ENCODE data around the gene PTPRU. TPM values are rescaled to one million over a fixed set of nuclear protein-coding genes. Genes with fewer than 3 reads are reported as not detected.
A peak's percentile ranks its signal among the peaks of the same experiment; 100 is the strongest.

PTPRU gene
- total RNA-seq, 1 donor from 2014 or later, result 32.7 TPM

- H3K9me3 ChIP-seq, result no peaks in the 10 kb centered on the region
- TF ChIP-seq CTCF (IDR thresholded peaks at IDR 0.05), result no peak
- no peak for DNase-seq (ENCODE audit: low spot score in 2 of 2)
- H3K27me3 ChIP-seq, result no peaks in the 10 kb centered on the region
- no peaks in the 10 kb centered on the region for H3K4me1 ChIP-seq
- peaks cover 0 to 13% of the 10 kb centered on the region in 2 donors for H3K36me3 ChIP-seq
- intact Hi-C loops (cut with DNase I), result no loop called here
- no peak overlapping the region for H3K27ac ChIP-seq
- H3K4me3 ChIP-seq, result no peak overlapping the region
These were observed 13.6 kb upstream of the PTPRU start for GRCh38 chr1:29222686-29223085.

- Histone ChIP-seq H3K27ac (no peak overlapping the region), H3K36me3 (peaks cover 0 to 13% of the 10 kb centered on the region in 2 donors), H3K4me3 (no peak overlapping the region), H3K27me3 (no peaks in the 10 kb centered on the region), H3K9me3 (no peaks in the 10 kb centered on the region), H3K4me1 (no peaks in the 10 kb centered on the region)
- no peak for DNase-seq (ENCODE audit: low spot score in 2 of 2)
- intact Hi-C loops (cut with DNase I), result no loop called here
- TF ChIP-seq CTCF (IDR thresholded peaks at IDR 0.05), result no peak
These were observed 12.8 kb upstream of the PTPRU start for GRCh38 chr1:29223521-29223920.

GRCh38 chr1:29224356-29224837 lies 11.9 kb upstream of the PTPRU start:
- no peak for DNase-seq (ENCODE audit: low spot score in 2 of 2)
- H3K27me3 ChIP-seq, result no peaks in the 10 kb centered on the region
- no peaks in the 10 kb centered on the region for H3K9me3 ChIP-seq
- H3K4me3 ChIP-seq, result no peak overlapping the region
- intact Hi-C loops (cut with DNase I), result no loop called here
- no peak for TF ChIP-seq CTCF (IDR thresholded peaks at IDR 0.05)
- peaks cover 0 to 13% of the 10 kb centered on the region in 2 donors for H3K36me3 ChIP-seq
- no peaks in the 10 kb centered on the region for H3K4me1 ChIP-seq
- no peak overlapping the region for H3K27ac ChIP-seq

- Histone ChIP-seq H3K4me3 (no peak overlapping the region), H3K9me3 (no peaks in the 10 kb centered on the region), H3K36me3 (peaks cover 0 to 7% of the 10 kb centered on the region in 2 donors), H3K27ac (no peak overlapping the region), H3K4me1 (peaks cover 0 to 6% of the 10 kb centered on the region in 2 donors), H3K27me3 (no peaks in the 10 kb centered on the region)
- intact Hi-C loops (cut with DNase I), result no loop called here
- TF ChIP-seq CTCF (IDR thresholded peaks at IDR 0.05), result no peak
- DNase-seq (ENCODE audit: low spot score in 2 of 2), result no peak
These were observed 11.0 kb upstream of the PTPRU start for GRCh38 chr1:29225361-29225760.

GRCh38 chr1:29227511-29227910 lies 8.8 kb upstream of the PTPRU start:
- intact Hi-C loops (cut with DNase I), result no loop called here
- no peak for DNase-seq (ENCODE audit: low spot score in 2 of 2)
- Histone ChIP-seq H3K4me3 (no peak overlapping the region), H3K4me1 (peaks cover 0 to 10% of the 10 kb centered on the region in 2 donors), H3K27me3 (no peaks in the 10 kb centered on the region), H3K36me3 (peaks cover 0 to 4% of the 10 kb centered on the region in 2 donors), H3K27ac (no peak overlapping the region), H3K9me3 (no peaks in the 10 kb centered on the region)
- TF ChIP-seq CTCF (IDR thresholded peaks at IDR 0.05), result no peak

- H3K9me3 ChIP-seq, result no peaks in the 10 kb centered on the region
- no peak for TF ChIP-seq CTCF (IDR thresholded peaks at IDR 0.05)
- no peaks in the 10 kb centered on the region for H3K27me3 ChIP-seq
- H3K4me3 ChIP-seq, result peak overlapping the region; percentile 82 to 88
- no peaks in the 10 kb centered on the region for H3K36me3 ChIP-seq
- H3K27ac ChIP-seq, result peak overlapping the region; percentile 73 to 83
- no peak for DNase-seq (ENCODE audit: low spot score in 2 of 2)
- H3K4me1 ChIP-seq, result peaks cover 0 to 10% of the 10 kb centered on the region in 2 donors
- intact Hi-C loops (cut with DNase I), result loop anchor here (1.0 kb wide), 1 partner anchor 106 kb away; no protein-coding TSS in a partner anchor
These were observed 6.1 kb upstream of the PTPRU start for GRCh38 chr1:29230204-29230552.
